HG03378 (cell line): ENCODE data around the gene AHCY.
"Not testable (repeated sequence)": the region's sequence is repeated elsewhere in the genome, so short reads cannot be mapped to it uniquely, and the experiment has no call there.

Experiments
- ATAC-seq: cut with Tn5 transposase; IDR thresholded peaks from one replicate; pipeline ENCODE4 v1.9.1; 2021; ENCODE audit warnings: mild to moderate bottlenecking, moderate library complexity; ENCODE audit not compliant: unreplicated experiment

The AHCY gene

GRCh38 chr20:34299556-34300255 is 3.4 kb downstream of the AHCY start:
- ATAC-seq: no peak

- ATAC-seq: not testable (repeated sequence)
These were observed 4.8 kb downstream of the AHCY start for GRCh38 chr20:34298294-34298784.

- ATAC-seq: no peak
These were observed 6.7 kb downstream of the AHCY start for GRCh38 chr20:34296468-34296867.

GRCh38 chr20:34295284-34295683 is 7.9 kb downstream of the AHCY start:
- ATAC-seq: no peak

- no peak for ATAC-seq
These were observed 8.6 kb downstream of the AHCY start for GRCh38 chr20:34294563-34294962.

GRCh38 chr20:34293589-34293988 is 9.6 kb downstream of the AHCY start:
- no peak for ATAC-seq

GRCh38 chr20:34293119-34293518 is 10.0 kb downstream of the AHCY start:
- no peak for ATAC-seq

- ATAC-seq: no peak
These were observed 10.7 kb downstream of the AHCY start for GRCh38 chr20:34292496-34292895.

GRCh38 chr20:34290471-34290870 is 12.7 kb downstream of the AHCY start:
- no peak for ATAC-seq

- ATAC-seq: not testable (repeated sequence)
These were observed 15.7 kb downstream of the AHCY start for GRCh38 chr20:34287500-34287899.

GRCh38 chr20:34285450-34285849 is 17.7 kb downstream of the AHCY start:
- ATAC-seq: no peak

- no peak for ATAC-seq
These were observed 19.3 kb downstream of the AHCY start for GRCh38 chr20:34283844-34284243.

- no peak for ATAC-seq
These were observed 21.1 kb downstream of the AHCY start for GRCh38 chr20:34282041-34282440.

GRCh38 chr20:34281177-34281576 is 22.0 kb downstream of the AHCY start:
- ATAC-seq: no peak

GRCh38 chr20:34274694-34275093 is 28.5 kb downstream of the AHCY start:
- no peak for ATAC-seq

- ATAC-seq: no peak
These were observed 31.2 kb downstream of the AHCY start for GRCh38 chr20:34271956-34272355.

- ATAC-seq: no peak
These were observed 33.0 kb downstream of the AHCY start for GRCh38 chr20:34269996-34270627.

GRCh38 chr20:34268851-34269636 is 34.1 kb downstream of the AHCY start:
- ATAC-seq: no peak

GRCh38 chr20:34268145-34268544 is 35.0 kb downstream of the AHCY start:
- no peak for ATAC-seq

GRCh38 chr20:34264141-34264540 is 39.0 kb downstream of the AHCY start:
- ATAC-seq: no peak

GRCh38 chr20:34263468-34263867 is 39.7 kb downstream of the AHCY start:
- ATAC-seq: not testable (repeated sequence)
